GM19468 (cell line): ENCODE results near the gene FAM156A.
A peak's percentile ranks its signal among the peaks of the same experiment; 100 is the strongest.
"Not testable (repeated sequence)": the region's sequence is repeated elsewhere in the genome, so short reads cannot be mapped to it uniquely, and the experiment has no call there.

Source experiments
- ATAC-seq: cut with Tn5 transposase; IDR thresholded peaks from one replicate; pipeline ENCODE4 v1.9.1; 2021; ENCODE audit warnings: mild to moderate bottlenecking, moderate library complexity, moderate number of reproducible peaks; ENCODE audit not compliant: unreplicated experiment; ENCODE audit errors: extremely low read depth

The FAM156A gene

GRCh38 chrX:52967922-52968321 lies 9.6 kb upstream of the FAM156A start:
- ATAC-seq: not testable (repeated sequence)

GRCh38 chrX:52966993-52967738 lies 8.8 kb upstream of the FAM156A start:
- not testable (repeated sequence) for ATAC-seq

GRCh38 chrX:52958961-52959360 lies 643 bp upstream of the FAM156A start:
- not testable (repeated sequence) for ATAC-seq

DNA sequence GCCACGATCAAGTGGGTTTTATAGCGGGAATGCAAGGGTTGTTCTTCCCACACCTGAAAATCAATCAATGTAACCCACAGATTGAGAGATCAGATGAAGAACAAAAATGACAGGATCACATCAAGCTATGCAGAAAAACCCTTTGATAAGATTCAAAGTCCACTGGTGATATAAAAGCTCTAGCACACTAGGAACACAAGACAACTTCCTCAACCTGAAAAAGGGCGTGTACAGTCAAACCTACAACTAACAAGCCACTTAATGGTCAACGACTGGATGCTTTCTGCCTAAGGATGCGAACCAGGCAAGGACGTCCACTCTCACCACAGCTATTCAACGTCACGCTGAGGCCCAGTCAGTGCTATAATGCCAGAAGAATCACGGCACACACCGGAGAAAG lies 8.4 kb downstream of the FAM156A start:
- ATAC-seq: not testable (repeated sequence)

- ATAC-seq: not testable (repeated sequence)
These were observed 9.0 kb downstream of the FAM156A start for GRCh38 chrX:52949325-52949724.

GRCh38 chrX:52948265-52948664 lies 10.1 kb downstream of the FAM156A start:
- not testable (repeated sequence) for ATAC-seq

GRCh38 chrX:52947501-52947900 lies 10.8 kb downstream of the FAM156A start:
- ATAC-seq: not testable (repeated sequence)

DNA sequence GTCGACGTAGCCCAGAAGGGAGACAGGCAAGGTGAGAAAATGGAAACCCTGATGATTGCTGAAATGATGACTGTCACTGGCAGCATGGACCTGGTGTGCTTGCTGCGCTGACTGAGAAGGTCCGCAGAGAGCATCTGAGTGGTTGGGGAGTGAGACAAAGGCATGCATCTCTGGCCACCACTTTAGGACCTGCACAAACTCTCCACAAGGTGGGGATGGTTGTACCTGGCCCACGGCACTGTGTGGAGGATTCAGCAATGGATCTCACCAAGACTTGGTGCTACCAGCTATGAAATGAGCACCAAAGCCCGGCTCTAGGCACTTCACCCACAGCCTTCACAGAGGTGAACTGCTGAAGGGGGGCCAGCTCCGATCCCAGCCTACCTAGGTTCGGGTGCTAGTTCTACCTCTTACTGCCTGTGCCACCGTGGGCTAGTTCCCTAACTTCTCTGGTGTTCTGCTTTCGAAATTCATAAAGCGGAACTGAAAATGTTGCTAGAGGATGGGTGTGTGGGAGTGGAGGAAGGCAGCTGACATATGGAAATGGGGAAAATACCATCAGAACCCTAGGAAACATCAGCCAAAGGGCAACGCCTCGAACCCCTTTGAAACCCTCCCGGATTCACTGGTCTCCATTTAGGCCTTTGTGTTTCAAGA lies 12.4 kb downstream of the FAM156A start:
- not testable (repeated sequence) for ATAC-seq

DNA sequence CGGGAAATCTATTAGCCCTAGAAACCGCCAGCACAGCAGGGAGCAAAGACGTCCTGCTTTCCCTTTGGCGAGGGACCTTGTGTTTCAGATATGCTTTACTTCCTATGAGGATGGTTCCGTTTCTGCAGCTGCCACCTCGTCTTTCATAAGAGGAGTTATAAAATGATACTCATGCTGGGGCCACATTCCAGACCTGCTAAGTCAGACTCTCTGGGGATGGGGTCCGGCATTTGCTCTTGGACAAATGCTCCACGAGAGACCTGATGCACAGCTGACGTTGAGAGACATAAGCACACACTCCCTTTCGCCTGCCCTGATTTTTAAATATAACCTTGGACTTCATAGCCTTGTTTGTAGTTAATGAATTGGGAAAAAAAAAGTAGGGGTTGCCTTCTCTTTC lies 16.6 kb downstream of the FAM156A start:
- not testable (repeated sequence) for ATAC-seq

DNA sequence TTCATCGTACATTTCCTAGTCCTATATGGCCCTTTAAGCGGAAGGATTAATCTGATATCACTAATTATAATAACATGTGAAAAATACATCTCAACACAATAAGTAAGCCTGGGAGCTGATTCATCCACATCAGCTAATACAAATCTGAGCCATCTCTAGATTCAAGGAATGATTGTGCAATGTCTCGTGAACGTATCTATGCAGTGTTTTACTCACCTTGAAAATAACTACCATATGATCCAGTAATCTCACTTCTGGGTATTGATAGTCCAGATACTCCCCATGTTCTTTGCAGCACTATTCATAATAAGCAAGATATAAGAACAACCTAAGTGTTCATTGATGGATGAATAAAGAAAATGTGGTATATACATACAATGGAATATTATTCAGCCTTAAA lies 17.6 kb downstream of the FAM156A start:
- ATAC-seq: not testable (repeated sequence)

DNA sequence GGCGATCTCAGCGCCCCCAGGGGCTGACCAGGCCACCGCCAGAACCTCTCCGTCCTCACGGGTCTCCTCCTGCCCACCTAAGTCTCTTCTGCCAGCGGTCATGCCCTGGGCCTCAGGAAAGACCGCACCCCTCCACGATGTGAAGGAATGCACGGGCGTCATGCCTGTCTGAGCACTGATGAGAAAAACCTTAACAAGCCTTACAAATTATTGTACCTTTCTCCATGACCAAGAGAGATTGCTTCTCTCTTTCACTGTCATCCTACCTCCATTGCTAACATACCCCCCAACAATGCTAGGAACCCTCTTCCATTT lies 22.9 kb downstream of the FAM156A start:
- not testable (repeated sequence) for ATAC-seq

DNA sequence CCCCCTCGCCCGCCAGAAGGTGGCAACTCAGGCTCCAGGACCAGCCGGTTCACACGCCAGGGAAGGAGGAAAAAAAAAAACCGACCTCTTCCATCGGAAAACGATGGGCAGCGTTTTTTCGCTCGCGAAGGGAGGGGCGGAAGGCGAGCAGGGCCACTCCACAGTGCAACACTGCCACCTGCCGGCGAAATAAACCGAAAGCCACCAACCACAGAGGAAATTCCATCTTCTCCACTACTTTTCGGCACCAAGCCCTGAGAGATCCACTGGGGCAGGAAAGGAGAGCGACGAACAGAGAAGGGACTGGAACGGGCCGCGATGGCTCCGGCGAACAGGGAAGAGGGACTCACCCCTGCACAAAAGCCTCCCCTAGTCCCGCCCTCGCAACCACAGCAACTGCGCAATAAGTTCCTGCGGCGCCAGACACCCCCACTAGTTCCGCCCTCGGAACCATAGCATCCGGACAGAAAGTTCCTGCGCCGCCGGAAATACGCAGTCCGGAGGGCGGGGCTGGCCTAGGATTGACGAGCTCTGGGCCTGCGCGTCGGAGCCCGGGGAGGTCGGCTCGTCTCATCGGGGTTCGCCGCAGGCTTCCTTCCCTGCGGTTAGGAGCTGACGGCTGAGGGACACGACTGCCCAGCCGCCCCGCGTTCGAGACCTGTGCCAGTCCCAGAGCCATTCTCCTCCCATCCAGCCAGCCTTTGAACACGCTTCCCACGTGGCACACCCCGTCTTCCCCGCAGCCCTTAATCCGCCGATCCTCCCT lies 23.4 kb downstream of the FAM156A start:
- ATAC-seq: peak; percentile 95

- ATAC-seq: no peak
These were observed 24.2 kb downstream of the FAM156A start for GRCh38 chrX:52933976-52934703.

DNA sequence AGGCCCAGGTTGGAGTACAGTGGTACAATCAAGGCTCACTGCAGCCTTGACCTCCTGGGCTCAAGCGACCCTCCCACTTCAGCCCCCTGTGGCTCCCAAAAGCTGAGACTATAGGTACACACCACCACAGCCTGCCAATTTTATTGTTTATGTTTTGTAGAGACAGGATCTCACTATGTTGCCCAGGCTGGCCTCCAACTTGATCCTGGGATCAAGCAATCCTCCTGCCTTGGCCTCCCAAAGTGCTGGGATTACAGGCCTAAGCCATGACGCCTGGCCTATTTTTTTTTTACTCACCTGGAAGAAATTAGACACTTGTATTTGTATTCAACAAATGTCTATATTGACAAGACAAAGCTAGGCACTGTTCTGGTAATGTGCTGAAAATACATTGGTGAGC lies 25.1 kb downstream of the FAM156A start:
- no peak for ATAC-seq

DNA sequence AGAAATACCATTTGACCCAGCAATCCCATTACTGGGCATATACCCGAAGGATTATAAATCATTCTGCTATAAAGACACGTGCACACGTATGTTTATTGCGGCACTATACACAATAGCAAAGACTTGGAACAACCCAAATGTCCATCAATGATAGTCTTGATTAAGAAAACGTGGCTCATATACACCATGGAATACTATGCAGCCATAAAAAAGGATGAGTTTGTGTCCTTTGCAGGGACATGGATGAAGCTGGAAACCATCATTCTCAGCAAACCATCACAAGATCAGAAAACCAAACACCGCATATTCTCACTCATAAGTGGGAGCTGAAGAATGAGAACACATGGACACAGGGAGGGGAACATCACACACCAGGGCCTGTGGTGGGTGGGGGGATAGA lies 28.1 kb downstream of the FAM156A start:
- ATAC-seq: not testable (repeated sequence)

- ATAC-seq: peak; percentile 17
These were observed 34.5 kb downstream of the FAM156A start for GRCh38 chrX:52923781-52924241.

GRCh38 chrX:52914704-52915103 lies 43.6 kb downstream of the FAM156A start:
- ATAC-seq: not testable (repeated sequence)

DNA sequence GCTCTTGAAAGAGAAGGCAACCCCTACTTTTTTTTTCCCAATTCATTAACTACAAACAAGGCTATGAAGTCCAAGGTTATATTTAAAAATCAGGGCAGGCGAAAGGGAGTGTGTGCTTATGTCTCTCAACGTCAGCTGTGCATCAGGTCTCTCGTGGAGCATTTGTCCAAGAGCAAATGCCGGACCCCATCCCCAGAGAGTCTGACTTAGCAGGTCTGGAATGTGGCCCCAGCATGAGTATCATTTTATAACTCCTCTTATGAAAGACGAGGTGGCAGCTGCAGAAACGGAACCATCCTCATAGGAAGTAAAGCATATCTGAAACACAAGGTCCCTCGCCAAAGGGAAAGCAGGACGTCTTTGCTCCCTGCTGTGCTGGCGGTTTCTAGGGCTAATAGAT lies 44.6 kb downstream of the FAM156A start:
- ATAC-seq: not testable (repeated sequence)

- not testable (repeated sequence) for ATAC-seq
These were observed 48.9 kb downstream of the FAM156A start for GRCh38 chrX:52909313-52909969.

- not testable (repeated sequence) for ATAC-seq
These were observed 50.4 kb downstream of the FAM156A start for GRCh38 chrX:52907900-52908299.
